Measurements from ENCODE around the gene MAFG. TPM values are rescaled to one million over a fixed set of nuclear protein-coding genes. Genes with fewer than 3 reads are reported as not detected.

The MAFG gene
- total and polyA plus RNA-seq, 3 donors from 2014 or later: 21.8 to 36.9 (median 31.7) TPM

DNA sequence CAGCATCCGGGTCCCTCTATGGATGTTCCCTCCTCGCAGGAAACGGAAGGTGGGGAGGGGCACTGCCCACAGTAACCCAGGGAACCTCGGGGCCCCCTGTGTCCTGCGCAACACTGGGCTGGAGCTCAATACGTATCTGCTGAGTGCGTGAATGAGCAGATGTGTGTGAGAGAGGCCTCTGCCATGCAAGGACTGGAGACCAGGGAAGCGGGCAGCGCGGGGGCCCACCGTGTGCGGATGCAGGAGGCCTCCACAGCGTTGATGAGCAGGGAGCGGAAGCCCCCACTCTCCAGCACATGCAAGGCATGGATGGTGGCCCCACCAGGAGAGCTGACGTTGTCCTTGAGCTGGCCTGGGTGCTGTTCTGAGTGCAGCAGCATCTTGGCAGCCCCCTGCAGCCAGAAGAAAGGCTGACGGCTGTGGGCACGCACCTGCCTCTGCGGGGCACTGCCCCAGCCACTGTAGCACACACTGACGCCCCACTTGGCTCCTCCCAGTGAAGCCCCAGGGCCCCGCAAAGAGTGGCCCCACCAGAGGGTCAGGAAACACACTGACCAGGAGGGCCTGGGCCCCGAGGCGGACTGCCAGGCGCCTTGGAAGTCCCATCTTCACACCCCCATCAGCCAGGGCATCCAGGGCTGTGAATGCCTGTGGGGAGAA lies 6.7 kb upstream of the MAFG start:
- H3K27ac ChIP-seq: no peak overlapping the region
- 84 to 95% methylated on average over 4 to 22 of the region's 23 CpGs for whole genome bisulfite sequencing, 2 donors
- no peaks in the 10 kb centered on the region for H3K36me3 ChIP-seq (ENCODE audit: low read depth, missing control alignments)
- TF ChIP-seq, protein P1, sequence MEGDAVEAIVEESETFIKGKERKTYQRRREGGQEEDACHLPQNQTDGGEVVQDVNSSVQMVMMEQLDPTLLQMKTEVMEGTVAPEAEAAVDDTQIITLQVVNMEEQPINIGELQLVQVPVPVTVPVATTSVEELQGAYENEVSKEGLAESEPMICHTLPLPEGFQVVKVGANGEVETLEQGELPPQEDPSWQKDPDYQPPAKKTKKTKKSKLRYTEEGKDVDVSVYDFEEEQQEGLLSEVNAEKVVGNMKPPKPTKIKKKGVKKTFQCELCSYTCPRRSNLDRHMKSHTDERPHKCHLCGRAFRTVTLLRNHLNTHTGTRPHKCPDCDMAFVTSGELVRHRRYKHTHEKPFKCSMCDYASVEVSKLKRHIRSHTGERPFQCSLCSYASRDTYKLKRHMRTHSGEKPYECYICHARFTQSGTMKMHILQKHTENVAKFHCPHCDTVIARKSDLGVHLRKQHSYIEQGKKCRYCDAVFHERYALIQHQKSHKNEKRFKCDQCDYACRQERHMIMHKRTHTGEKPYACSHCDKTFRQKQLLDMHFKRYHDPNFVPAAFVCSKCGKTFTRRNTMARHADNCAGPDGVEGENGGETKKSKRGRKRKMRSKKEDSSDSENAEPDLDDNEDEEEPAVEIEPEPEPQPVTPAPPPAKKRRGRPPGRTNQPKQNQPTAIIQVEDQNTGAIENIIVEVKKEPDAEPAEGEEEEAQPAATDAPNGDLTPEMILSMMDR (IDR thresholded peaks at IDR 0.05): no peak
- TF ChIP-seq POLR2A (IDR thresholded peaks at IDR 0.05): no peak
- no peak overlapping the region for H3K4me3 ChIP-seq
- DNase-seq: no peak
- intact Hi-C loops (cut with DNase I; ENCODE audit: low total_unique reads): no loop called here
- peaks cover 6% of the 10 kb centered on the region for H3K4me1 ChIP-seq
- H3K27me3 ChIP-seq: no peaks in the 10 kb centered on the region
- no peaks in the 10 kb centered on the region for H3K9me3 ChIP-seq

DNA sequence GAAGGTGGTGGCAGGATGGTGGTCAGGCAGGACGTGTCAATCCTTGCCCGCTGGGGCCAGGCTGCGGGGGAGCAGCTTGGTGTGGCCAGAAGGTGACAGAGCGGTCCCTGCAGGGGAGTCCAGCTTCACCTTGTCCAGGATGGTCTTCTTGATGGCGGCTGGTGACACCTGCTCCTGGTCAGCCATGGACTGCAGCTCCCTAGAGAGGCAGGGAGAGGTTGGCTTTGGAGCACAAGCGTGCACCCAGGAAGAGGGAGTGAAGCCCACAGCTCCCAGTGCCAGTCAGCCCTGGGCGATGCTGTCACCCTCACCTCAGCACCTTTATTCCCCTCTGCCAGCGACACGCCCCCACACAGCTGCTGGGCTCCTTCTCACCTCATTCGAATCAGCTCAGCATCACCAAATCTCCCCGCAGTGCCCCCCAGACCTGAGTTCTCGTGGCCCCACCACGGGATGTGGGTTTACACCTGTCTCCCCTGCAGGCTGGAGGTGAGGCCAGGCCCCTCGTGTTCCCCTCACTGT lies 5.7 kb upstream of the MAFG start:
- TF ChIP-seq, protein P1 (IDR thresholded peaks at IDR 0.05): no peak
- TF ChIP-seq POLR2A (IDR thresholded peaks at IDR 0.05): no peak
- Histone ChIP-seq H3K27ac (no peak overlapping the region), H3K36me3 (ENCODE audit: low read depth, missing control alignments) (no peaks in the 10 kb centered on the region), H3K27me3 (no peaks in the 10 kb centered on the region), H3K4me1 (peaks cover 10% of the 10 kb centered on the region), H3K4me3 (no peak overlapping the region), H3K9me3 (no peaks in the 10 kb centered on the region)
- intact Hi-C loops (cut with DNase I; ENCODE audit: low total_unique reads): no loop called here
- DNase-seq: no peak
- 86 to 90% methylated on average over 14 of the region's 14 CpGs for WGBS, 2 donors

DNA sequence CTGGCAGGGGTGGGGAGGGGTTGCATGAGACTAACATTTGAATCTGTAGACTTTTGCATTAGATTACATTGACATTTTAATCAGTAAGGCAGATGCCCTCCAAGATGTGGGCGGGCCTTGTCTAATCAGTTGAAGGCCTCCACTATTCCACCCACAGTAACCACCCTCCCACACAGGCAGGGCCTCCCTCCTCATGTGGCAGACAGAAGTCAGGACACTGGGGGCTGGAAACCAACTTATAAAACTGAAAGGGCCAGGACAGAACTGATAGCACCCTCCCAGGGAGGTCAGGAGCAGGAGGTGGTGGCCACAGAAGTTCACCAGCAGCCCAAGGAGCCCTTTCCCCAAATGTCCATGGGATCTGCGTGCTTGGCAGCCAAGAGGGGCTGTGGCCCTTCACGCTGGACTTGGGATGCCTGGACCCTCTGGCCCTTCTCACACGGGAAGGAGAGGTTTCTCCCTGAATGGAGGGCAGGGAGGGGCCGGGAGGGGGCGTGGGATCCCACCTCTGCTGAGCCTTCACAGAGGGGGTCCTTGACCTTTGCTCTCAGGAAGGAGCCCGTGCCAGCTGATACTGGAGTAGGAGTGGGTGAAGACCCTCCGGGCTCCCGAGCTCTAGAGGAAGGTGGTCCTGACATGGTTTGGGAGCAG lies 4.9 kb upstream of the MAFG start:
- TF ChIP-seq, protein P1 (IDR thresholded peaks at IDR 0.05): no peak
- no peak for TF ChIP-seq POLR2A (IDR thresholded peaks at IDR 0.05)
- H3K4me1 ChIP-seq: peaks cover 10% of the 10 kb centered on the region
- H3K27ac ChIP-seq: no peak overlapping the region
- intact Hi-C loops (cut with DNase I; ENCODE audit: low total_unique reads): no loop called here
- no peak overlapping the region for H3K4me3 ChIP-seq
- 76 to 87% methylated on average over 9 of the region's 9 CpGs for WGBS, 2 donors
- no peaks in the 10 kb centered on the region for H3K27me3 ChIP-seq
- no peaks in the 10 kb centered on the region for H3K9me3 ChIP-seq
- no peaks in the 10 kb centered on the region for H3K36me3 ChIP-seq (ENCODE audit: low read depth, missing control alignments)
- no peak for DNase-seq

DNA sequence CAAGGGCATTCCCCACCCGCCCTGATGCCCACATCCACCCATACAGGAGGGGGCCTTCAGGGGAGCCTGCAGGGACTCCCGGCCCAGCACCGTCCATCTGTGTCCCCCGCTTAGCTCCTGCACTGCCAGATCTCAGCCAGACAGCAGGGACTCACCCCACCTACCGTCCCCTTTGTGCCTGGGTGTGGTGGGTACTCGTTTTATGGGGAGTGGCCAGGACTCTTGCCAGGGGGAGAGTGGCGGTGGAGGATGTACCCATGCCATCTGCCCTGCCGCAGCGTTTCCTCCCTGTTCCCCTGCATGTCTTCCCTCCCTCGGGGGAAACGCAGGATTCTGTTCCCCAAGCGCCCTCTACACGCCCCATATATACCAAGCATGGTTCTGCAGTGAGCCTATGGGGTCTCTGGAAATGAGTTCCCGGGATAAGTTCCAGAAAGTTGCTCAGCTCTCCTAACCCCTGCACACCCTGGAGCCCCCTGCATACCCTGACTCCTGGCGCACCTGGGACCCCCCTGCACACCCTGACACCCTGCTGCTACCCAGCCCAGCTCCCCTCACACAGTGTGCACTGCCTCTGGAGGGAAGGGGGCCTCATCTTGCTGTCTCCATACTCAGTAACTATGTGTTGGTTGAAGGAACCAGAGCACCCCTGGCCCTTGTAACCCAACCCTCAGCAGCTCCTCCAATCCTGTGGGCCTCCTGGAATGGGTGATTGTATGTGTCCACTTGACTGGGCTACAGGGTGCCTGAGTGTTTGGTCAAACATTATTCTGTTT lies 4.2 kb upstream of the MAFG start:
- Histone ChIP-seq H3K27ac (no peak overlapping the region), H3K4me1 (peaks cover 9% of the 10 kb centered on the region), H3K36me3 (ENCODE audit: low read depth, missing control alignments) (no peaks in the 10 kb centered on the region), H3K4me3 (no peak overlapping the region), H3K27me3 (no peaks in the 10 kb centered on the region), H3K9me3 (no peaks in the 10 kb centered on the region)
- 55 to 65% methylated on average over 7 to 15 of the region's 15 CpGs for WGBS, 2 donors
- no peak for DNase-seq
- intact Hi-C loops (cut with DNase I; ENCODE audit: low total_unique reads): no loop called here
- no peak for TF ChIP-seq POLR2A (IDR thresholded peaks at IDR 0.05)
- TF ChIP-seq, protein P1 (IDR thresholded peaks at IDR 0.05): no peak
